Measurements from ENCODE around the gene EMID1. TPM values are rescaled to one million over a fixed set of nuclear protein-coding genes. Genes with fewer than 3 reads are reported as not detected.

The EMID1 gene
- total RNA-seq (2022), result 8.9 and 10.0 TPM in 2 replicates
- percentile 52 among the genes with signal in this experiment for Bru-seq, nascent RNA
- BruChase-seq, experiment 1, labeled RNA remaining after a 2-hour chase, result percentile 51 among the genes with signal in this experiment
- BruChase-seq, experiment 2, labeled RNA remaining after a 6-hour chase, result percentile 45 among the genes with signal in this experiment
- long read RNA-seq, partial matches to known transcripts, result 0 of 13 reads
- long read RNA-seq, other reads (novel, unspliced or antisense), result 10 of 13 reads

GRCh38 chr22:29205594-29206371, at the start of gene EMID1:
TSS of gene EMID1 (plus strand) at chr22:29205896. CDS start at chr22:29206039, 143 bp downstream.
- TF ChIP-seq CTCF (IDR thresholded peaks at IDR 0.05; ENCODE audit: insufficient read depth in 1 of 2, low read depth in 1 of 2, low read length in 1 of 2, severe bottlenecking in 1 of 2, unreplicated experiment in 1 of 2), result peak; percentile 7 to 34
- no peaks in the 10 kb centered on the region for H3K36me3 ChIP-seq (ENCODE audit: control insufficient read depth, insufficient read depth, low read length)
- H3K27me3 Mint-ChIP-seq (ENCODE audit: insufficient read depth, unreplicated experiment), result no peaks in the 10 kb centered on the region
- ChIA-PET CTCF (interaction anchor here (0.6 to 2.4 kb wide), 8 partner anchors 10 to 130 kb away, joined by 3 to 33 read pairs (median 4); no protein-coding TSS in a partner anchor), POLR2A (interaction anchor here (0.5 to 1.8 kb wide), 4 partner anchors 14 to 507 kb away, joined by 4 to 8 read pairs (median 6); no protein-coding TSS in a partner anchor)
- intact Hi-C loops (cut with micrococcal nuclease; ENCODE audit: unreplicated experiment), result loop anchor here (1.0 to 10.0 kb wide), 2 partner anchors 40 to 169 kb away; no protein-coding TSS in a partner anchor
- no peaks in the 10 kb centered on the region for H3K36me3 Mint-ChIP-seq (ENCODE audit: insufficient read depth, unreplicated experiment)
- peaks cover 4% of the 10 kb centered on the region; the same call in 1 of the 2 replicates for H3K4me1 ChIP-seq
- no peaks in the 10 kb centered on the region for H3K27me3 ChIP-seq (replicated peaks; ENCODE audit: control insufficient read depth, insufficient read depth, low read length)
- H3K9me3 ChIP-seq, result no peaks in the 10 kb centered on the region
- peak within 1 kb of the TSS; percentile 84 for H3K27ac Mint-ChIP-seq (ENCODE audit: unreplicated experiment)
- peak; percentile 58 to 83 for DNase-seq
- BruUV-seq (replicated peaks), result no TSS peak
- peak within 1 kb of the TSS; percentile 78 for H3K4me3 Mint-ChIP-seq (ENCODE audit: unreplicated experiment)
- no peaks in the 10 kb centered on the region for H3K9me3 Mint-ChIP-seq (ENCODE audit: unreplicated experiment)
- H3K4me3 ChIP-seq (ENCODE audit: low read depth, low read length), result peak within 1 kb of the TSS; percentile 89
- H3K4me1 Mint-ChIP-seq (ENCODE audit: low read depth, unreplicated experiment), result no peaks in the 10 kb centered on the region

GRCh38 chr22:29155966-29156365, 49.7 kb upstream of the EMID1 start:
- DNase-seq, result peak in 1 of 2 experiments; percentile 22
- Histone ChIP-seq H3K9me3 (no peaks in the 10 kb centered on the region), H3K27me3 (replicated peaks; ENCODE audit: control insufficient read depth, insufficient read depth, low read length) (no peaks in the 10 kb centered on the region), H3K4me3 (ENCODE audit: low read depth, low read length) (no peak overlapping the region), H3K4me1 (no peaks in the 10 kb centered on the region), H3K36me3 (ENCODE audit: control insufficient read depth, insufficient read depth, low read length) (no peaks in the 10 kb centered on the region)
- ChIA-PET CTCF (interaction anchor here (1.6 kb wide), 1 partner anchor 164 kb away, joined by 3 read pairs; no protein-coding TSS in a partner anchor), POLR2A (no interaction called here)
- intact Hi-C loops (cut with micrococcal nuclease; ENCODE audit: unreplicated experiment), result loop anchor here (2.0 to 10.0 kb wide), 2 partner anchors 15 to 301 kb away; no protein-coding TSS in a partner anchor
- Mint-ChIP-seq H3K27me3 (ENCODE audit: insufficient read depth, unreplicated experiment) (no peaks in the 10 kb centered on the region), H3K36me3 (ENCODE audit: insufficient read depth, unreplicated experiment) (no peaks in the 10 kb centered on the region), H3K27ac (ENCODE audit: unreplicated experiment) (no peak overlapping the region), H3K9me3 (ENCODE audit: unreplicated experiment) (no peaks in the 10 kb centered on the region), H3K4me3 (ENCODE audit: unreplicated experiment) (no peak overlapping the region), H3K4me1 (ENCODE audit: low read depth, unreplicated experiment) (peaks cover 10% of the 10 kb centered on the region)
- TF ChIP-seq CTCF (IDR thresholded peaks at IDR 0.05; ENCODE audit: insufficient read depth in 1 of 2, low read depth in 1 of 2, low read length in 1 of 2, severe bottlenecking in 1 of 2, unreplicated experiment in 1 of 2), result no peak
- BruUV-seq (replicated peaks), result no TSS peak

- DNase-seq, result peak in 1 of 2 experiments; percentile 28
- peak in 1 of 2 experiments; percentile 30 for TF ChIP-seq CTCF (IDR thresholded peaks at IDR 0.05; ENCODE audit: insufficient read depth in 1 of 2, low read depth in 1 of 2, low read length in 1 of 2, severe bottlenecking in 1 of 2, unreplicated experiment in 1 of 2)
- ChIA-PET CTCF (interaction anchor here (0.6 to 1.6 kb wide), 2 partner anchors 164 to 437 kb away, joined by 3 read pairs; no protein-coding TSS in a partner anchor), POLR2A (no interaction called here)
- H3K4me3 ChIP-seq (ENCODE audit: low read depth, low read length), result no peak overlapping the region
- Mint-ChIP-seq H3K36me3 (ENCODE audit: insufficient read depth, unreplicated experiment) (no peaks in the 10 kb centered on the region), H3K9me3 (ENCODE audit: unreplicated experiment) (no peaks in the 10 kb centered on the region), H3K27me3 (ENCODE audit: insufficient read depth, unreplicated experiment) (no peaks in the 10 kb centered on the region), H3K27ac (ENCODE audit: unreplicated experiment) (no peak overlapping the region), H3K4me1 (ENCODE audit: low read depth, unreplicated experiment) (peaks cover 10% of the 10 kb centered on the region), H3K4me3 (ENCODE audit: unreplicated experiment) (no peak overlapping the region)
- H3K27me3 ChIP-seq (replicated peaks; ENCODE audit: control insufficient read depth, insufficient read depth, low read length), result no peaks in the 10 kb centered on the region
- no peaks in the 10 kb centered on the region for H3K4me1 ChIP-seq
- H3K36me3 ChIP-seq (ENCODE audit: control insufficient read depth, insufficient read depth, low read length), result no peaks in the 10 kb centered on the region
- no TSS peak for BruUV-seq (replicated peaks)
- intact Hi-C loops (cut with micrococcal nuclease; ENCODE audit: unreplicated experiment), result loop anchor here (10.0 kb wide), 1 partner anchor 302 kb away; no protein-coding TSS in a partner anchor
- H3K9me3 ChIP-seq, result no peaks in the 10 kb centered on the region
Observed at GRCh38 chr22:29156507-29156906, 49.2 kb upstream of the EMID1 start.
